Mucosa of gallbladder (tissue), 1 donor: ENCODE measurements around the gene NOS1. TPM values are rescaled to one million over a fixed set of nuclear protein-coding genes. Genes with fewer than 3 reads are reported as not detected.
"Not testable (repeated sequence)": the region's sequence is repeated elsewhere in the genome, so short reads cannot be mapped to it uniquely, and the experiment has no call there.

ENCODE experiments used
- DNase-seq: peaks from one replicate; pipeline ENCODE4 v3.0.0-alpha.2; 2020; ENCODE audit warnings: low spot score
- total RNA-seq: library from RNA; stranded (reverse); gene quantifications from one replicate; pipeline ENCODE4 v1.2.1, GENCODE V29; 2021
- donor health status: DM: no; HTN: no; CAD: no.

Gene NOS1
- total RNA-seq, 1 donor from 2014 or later: 0.40 TPM

DNA sequence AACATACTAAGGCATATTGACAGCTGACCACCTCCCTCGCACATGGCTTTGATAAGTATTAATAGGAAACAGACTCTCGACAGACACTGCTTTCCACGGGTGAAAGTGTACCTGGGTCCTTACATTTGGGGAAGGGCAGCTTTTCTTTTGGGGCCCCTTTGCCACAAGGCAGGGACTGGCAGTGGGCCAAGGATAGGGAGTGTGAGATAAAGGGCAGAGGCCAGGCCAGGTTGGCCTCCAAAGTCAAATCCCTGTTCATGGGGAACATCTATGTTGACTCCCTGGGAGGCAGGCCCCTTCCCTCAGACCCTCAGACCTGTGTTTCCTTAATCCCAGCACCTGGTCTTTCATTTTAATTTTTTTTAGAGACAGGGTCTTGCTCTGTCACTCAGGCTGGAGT, 151.8 kb downstream of the NOS1 start:
- no peak for DNase-seq

DNA sequence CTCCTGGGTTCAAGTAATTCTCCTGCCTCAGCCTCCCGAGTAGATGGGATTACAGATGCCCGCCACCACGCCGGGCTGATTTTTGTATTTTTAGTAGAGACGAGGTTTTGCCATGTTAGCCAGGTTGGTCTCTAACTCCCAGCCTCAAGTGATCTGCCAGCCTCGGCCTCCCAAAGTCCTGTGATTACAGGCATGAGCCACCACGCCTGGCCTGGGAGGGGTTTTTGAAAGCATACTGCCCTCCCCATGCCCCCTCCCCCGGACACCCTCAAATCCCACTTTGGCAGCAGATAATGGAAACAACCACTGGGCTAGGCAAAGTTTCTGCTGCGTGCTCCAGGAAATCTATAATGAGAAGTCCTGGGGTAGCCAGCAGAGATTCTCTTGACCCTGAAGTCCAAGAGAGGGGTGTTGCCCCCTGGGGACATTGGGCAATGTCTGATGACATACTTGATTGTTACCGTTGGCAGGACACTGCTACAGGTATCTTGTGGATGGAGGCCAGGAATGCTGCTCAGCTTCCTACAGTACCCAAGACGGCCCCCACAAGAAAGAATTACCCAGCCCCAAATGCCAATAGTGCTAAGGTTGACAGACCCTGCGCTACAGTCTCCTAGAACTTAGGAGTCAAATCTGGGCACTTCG, 152.5 kb downstream of the NOS1 start:
- no peak for DNase-seq

DNA sequence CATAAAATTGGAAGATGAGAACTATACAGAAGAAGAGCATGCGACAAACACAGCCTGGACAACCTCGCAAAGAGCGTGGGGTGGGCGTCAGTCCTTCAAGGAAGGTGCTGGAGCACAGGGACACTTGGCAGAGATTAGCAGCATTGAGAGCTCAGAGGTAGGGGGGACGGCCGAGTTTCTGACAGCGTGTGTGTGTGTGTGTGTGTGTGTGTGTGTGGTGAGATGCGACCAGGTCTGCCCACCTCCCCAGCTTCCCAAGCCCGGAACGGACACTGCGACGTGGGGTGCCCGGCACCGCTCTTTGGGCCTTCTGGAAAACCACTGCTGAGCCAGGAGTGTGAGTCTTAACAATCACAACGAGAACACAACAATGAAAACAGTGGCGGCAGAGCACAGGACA, 153.2 kb downstream of the NOS1 start:
- no peak for DNase-seq

DNA sequence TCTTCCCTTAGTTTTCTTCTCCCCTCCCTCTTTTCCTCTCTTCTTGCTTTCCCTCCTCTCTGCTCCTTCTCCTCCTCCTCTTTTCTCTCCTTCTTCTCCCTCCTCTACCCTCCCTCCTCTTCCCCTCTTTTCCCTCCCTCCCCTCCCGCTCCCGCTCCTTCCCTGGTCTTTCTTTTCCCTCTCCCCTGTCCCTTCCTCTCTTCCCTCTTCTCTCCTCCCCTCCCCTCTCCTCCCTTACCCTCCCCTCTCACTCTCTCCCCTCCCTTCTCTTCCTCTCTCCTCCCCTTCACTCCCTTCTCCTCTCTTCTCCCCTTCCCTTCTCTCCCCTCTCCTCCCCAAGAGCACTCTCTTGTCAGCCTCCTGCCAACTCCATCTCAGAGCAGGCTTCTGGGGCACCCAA, 153.8 kb downstream of the NOS1 start:
- no peak for DNase-seq

DNA sequence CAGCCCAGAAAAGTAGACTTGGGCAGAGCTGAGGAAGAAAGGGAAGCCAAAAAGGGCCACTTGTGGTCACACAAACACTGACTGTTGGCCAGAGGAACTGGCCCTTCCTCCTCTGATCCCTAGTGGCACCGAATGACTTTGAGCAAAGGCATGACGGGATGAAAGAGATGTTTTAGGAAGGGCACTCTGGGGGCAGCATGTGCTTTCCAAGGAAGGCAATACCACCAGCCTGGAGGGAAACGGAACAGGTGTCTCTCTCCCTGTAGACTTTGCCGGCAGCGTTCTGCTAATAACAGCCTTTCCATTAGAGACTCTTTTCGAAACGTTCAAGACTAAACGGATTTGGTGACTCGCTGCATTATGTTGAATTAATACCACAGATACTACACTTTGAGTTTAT, 158.9 kb downstream of the NOS1 start:
- no peak for DNase-seq

DNA sequence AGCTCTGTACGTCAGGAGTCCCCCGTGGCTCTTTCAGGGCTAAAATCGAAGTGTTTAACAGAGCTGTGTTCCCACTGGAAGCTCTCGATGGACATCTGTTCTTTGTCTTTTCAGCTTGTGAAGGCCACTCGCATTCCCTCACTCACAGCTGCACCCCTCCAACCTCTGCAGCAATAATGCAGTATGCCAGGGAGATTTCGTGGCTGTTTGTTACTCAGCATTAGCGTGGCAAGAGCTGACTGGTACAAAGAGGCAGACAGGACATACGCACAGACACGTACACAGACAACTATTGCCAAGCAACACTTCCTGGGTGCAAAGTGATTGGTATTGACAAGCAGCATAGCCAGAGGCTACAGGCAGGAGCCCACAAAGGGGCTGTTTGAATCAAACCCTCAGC, 159.4 kb downstream of the NOS1 start:
- DNase-seq: no peak

DNA sequence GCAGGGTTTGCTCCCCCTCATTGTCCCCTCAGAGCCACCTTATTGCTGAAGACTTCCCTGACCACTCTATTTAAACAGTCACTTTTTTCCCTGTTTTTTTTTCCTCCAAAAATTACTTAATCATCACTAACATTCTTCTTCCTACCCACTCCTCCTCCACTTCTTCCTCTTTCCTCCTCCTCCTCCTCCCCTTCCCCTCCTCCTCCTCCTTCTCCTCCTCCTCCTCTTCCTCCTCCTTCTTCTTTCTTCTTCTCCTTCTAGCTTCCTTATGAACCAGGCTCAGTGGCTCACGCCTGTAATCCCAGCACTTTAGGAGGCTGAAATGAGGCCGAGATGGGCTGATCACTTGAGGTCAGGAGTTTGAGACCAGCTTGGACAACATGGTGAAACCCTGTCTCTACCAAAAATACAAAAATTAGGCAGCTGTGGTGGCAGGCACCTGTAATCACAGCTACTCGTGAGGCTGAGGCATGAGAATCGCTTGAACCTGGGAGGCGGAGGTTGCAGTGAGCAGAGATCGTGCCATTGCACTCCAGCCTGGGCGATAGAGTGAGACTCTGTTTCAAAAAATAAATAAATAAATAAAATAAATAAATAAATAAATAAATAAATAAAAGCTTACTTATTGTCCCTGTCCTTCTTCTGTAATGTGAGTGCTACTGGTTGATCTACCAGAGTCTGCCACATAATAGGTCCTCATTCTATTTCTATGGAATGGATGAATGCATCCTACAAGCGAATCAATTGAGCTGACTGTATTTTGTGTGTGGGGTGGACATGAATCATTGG, 161.3 kb downstream of the NOS1 start:
- DNase-seq: not testable (repeated sequence)

DNA sequence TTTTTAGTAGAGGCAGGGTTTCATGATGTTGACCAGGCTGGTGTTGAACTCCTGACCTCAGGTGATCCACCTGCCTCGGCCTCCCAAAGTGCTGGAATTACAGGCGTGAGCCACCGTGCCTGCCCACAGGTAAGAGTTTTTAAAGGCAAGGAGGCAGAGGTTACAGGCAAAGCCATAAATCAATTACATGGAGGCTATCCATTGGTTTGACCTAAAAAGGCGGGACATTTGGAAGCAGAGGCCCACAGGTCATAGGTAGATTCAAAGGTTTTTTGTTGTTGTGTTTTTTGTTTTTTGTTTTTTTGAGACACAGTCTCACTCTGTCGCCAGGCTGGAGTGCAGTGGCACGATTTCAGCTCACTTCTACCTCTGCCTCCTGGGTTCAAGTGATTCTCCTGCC, 165.1 kb downstream of the NOS1 start:
- DNase-seq: not testable (repeated sequence)

DNA sequence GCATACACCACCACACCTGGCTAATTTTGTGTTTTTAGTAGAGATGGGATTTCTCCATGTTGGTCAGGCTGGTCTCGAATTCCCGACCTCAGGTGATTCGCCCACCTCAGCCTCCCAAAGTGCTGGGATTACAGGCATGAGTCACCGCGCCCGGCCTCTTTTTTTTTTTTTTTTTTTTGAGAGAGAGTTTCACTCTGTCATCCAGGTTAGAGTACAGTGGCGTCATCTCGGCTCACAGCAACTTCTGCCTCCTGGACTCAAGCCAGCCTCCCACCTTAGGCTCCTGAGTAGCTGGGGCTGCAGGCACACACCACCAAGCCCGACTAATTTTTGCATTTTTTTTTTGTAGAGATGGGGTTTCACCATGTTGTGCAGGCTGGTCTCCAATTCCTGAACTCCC, 166.4 kb downstream of the NOS1 start:
- not testable (repeated sequence) for DNase-seq

DNA sequence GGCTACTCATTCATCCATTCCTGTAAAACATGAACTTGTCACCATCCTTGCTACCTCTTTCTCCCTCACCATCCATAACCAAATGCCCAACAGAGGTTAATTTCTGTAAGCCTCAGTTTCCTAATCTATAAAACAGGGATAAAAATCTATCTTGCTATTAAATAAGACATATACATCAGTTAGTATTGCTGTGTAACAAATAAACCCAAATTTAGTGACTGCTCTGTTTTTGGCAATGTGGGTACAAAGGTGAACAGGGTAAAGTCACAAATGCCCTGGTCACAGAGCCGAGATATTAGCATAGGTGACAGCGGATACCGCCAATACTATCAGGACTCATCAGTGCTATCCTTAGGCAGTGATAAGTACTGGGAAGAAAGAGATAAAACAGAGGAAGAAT, 167.5 kb downstream of the NOS1 start:
- no peak for DNase-seq

DNA sequence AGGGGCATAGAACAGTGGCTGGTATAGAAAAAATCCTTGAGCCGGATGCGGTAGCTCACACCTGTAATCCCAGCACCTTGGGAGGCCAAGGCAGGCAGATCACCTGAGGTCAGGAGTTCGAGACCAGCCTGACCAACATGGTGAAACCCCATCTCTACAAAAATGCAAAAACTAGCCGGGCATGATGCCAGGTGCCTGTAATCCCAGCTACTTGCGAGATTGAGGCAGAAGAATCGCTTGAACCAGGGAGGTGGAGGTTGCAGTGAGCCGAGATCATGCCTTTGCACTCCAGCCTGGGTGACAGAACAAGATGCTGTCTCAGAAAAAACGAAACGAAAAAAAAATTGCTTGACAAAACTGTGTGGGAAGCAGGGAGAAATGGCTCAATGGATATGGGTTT, 168.8 kb downstream of the NOS1 start:
- not testable (repeated sequence) for DNase-seq

DNA sequence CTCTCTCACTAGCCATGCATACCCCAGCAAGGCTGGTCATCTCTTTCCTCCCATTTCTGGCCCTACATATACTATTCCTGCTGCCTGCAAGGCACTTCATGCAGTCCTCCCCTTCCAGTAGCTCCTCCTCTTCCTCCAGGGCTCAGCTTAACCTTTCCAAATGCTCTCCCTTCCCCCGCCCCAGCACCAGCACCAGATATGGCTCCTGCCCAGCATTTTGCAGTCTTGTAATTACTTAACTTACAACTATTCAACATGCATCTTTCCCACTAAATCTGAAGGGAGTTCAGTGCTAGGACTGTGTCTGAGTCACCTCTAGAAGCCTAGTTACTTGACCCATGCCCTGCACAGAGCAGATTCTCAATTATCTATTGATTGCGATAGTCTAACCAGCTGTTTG, 169.4 kb downstream of the NOS1 start:
- DNase-seq: no peak

DNA sequence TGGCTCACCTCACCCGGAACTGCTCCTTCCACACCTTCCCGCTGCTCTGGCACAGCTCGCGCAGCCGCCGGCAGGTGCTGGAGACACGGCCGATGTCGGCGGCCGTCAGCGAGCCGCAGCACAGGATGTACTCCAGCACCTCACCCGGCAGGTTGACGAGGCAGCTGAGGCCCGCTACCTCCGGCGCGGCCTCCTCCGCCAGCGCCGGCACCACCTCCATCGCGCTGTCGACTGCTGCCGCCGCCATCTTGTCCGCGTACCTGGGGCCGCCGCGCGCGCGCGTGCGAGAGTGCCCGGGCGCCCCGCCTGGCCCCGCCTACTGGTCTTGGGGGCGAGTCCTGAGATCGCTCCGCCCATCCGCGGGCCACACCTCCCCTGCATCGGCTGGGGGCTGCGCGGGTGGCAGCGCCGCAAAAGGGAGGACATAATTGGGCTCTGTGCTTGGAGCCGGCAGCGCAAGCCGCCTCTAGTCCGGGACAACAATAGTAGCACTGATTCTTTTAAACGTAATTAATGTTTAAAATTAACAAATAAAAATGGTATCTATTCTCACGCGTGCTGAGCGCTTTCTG, 171.1 kb downstream of the NOS1 start, which contains the start of gene FBXO21:
FBXO21 (minus strand) TSS at position 261 of the 572 bp plus-strand sequence; CDS start at position 247, 14 bp downstream.
- DNase-seq: peak; percentile 91

DNA sequence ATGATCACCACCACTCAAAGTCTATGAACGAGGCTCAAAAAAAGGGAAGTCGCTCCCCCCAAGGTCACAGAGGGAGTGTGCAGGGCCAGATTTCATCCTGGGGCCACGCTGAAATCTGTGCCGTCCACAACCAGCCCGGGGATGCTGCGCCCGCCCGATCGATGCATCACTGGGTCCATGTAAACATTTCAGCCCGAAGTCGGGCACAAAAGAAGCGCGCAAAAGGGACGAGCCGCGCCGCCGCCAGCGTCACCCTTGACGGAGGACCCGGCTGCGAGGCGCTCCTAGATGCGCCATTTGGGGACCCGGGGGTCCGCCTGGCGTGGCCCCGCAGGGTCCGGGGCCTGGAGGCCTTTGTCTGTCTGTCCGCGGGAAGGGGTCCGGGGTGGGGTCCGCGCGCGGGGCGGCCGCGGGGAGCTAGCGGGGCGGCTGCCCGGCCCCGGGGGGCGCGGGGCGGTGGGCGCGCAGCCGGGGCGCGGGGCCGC, 171.7 kb downstream of the NOS1 start:
- DNase-seq: peak; percentile 38

DNA sequence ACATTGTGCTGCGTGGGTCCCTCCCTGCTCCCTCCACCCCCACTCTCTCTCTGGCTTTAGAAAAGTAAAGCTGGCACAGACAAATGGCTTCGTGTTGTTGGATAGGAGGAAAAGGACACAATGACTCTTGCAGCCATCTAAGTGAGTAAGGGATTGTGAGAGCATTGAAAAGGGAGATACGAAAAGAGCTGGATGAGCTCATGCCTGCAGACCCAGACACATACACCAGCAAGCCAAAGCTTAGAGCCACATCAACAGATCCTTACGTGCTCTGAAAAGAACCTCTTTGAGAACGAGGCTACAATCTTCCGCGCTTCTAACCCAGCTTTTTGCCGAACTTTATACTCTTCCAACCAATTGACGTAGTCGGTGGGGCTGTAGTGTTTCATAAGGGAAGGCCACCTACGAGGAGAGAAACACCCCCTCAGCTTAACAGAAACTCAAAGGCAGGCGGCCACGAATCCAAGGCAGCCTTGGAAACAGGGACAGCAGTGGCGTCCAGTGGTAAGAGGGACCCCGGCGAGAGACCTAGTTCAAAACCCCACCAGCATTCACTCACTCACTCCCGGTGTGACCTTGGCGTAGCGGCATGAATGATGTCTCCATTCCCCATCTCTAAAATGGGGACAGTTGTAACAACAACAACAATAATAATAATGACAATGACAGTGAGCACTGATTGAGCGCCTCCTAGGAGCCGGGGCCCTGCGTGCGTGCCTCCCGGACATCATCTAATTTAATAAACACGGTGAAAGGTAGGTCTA, 172.3 kb downstream of the NOS1 start:
- DNase-seq: peak; percentile 13

DNA sequence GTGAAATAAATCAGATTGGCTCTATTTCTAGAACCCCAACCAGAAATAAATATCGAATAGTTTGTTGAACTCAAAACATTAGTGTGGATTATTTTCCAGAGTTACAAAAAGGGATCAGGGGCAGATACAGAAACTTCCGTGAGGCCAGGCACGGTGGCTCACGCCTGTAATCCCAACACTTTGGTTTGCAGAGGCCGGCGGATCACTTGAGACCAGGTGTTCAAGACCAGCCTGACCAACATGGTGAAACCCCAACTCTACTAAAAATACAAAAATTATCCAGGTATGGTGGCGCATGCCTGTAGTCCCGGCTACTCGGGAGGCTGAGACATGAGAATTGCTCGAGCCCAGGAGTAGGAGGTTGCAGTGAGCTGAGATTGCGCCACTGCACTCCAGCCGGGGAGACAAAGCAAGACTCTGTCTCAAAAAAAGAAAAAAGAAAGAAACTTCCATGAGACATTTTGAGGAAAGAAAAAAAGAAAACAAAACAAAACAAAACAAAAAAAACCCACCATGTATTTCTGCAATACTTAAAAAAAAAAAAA, 173.2 kb downstream of the NOS1 start:
- no peak for DNase-seq

DNA sequence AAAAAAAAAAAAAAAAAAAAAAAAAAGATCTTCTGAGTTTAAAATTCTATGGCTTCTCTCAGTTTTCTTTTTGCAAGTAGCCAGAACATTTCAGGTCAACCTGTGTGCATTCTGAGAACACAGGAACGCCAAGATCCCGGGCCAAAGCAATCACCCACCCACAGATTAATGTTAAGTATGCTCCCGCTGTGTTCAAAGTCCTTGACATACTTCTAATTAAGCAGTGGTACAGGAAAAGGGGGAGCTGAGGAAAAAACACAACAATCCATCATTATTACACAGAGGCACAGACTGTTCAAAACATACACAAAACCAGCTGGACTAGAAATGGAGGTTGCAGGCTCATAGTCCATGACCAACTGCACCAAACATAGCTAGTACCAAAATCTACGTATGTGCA, 174.0 kb downstream of the NOS1 start:
- no peak for DNase-seq

DNA sequence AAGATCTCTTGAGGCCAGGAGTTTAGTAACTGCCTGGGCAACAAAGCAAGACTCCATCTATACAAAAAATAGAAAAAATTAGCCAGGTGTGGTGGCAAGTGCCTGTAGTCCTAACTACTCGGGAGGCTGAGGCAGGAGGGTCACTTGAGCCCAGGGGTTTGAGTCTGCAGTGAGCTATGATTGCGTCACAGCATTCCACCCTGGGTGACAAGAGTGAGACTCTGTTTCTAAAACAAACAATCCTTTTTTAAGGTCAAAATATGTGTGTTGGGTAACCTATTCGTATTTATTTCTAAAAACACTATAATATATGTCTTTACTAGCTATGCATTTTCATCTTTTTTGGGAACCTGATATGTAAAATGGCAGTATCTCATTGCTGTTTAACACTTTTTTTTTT, 178.6 kb downstream of the NOS1 start:
- DNase-seq: no peak

DNA sequence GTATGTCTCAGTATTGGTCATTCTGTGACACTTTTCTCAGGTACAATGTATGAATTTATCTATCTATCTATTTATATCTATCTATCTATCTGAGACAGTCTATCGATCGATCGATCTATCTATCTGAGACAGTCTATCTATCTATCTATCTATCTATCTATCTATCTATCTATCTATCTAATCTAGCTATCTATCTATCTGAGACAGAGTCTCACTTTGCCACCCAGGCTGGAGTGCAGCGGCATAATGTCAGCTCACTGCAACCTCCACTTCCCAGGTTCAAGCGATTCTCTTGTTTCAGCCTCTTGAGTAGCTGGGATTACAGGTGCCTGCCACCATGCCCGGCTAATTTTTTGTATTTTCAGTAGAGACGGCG, 180.0 kb downstream of the NOS1 start:
- DNase-seq: not testable (repeated sequence)

DNA sequence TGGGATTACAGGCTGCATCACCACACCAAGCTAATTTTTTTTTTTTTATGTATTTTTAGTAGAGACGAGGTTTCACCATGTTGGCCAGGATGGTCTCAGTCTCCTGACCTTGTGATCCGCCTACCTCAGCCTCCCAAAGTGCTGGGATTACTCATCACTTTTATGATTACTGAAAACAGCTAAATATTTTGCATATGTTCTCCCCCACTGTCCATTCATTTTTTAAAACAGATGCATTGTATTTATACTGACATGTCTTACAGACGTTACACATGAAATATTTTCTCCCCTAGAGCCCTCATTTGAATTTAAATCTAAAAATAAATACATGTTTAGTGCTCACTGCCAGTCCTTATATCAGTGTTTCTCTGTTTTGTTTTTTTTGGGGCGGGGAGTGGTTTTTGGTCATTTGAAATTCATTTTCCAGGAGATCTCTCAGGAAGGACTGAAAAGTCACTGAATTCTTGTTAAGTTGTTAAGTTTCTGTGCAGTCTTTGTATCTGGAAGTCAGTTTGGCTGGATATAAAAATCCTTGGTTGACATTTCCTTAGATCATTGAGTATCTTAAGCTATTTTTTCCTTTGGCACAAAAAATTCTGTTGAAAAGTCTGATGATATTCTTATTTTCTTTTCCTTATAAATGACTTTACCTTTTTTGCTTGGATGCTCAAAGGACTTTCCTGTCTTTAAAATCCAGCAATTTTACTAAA, 180.5 kb downstream of the NOS1 start:
- no peak for DNase-seq

DNA sequence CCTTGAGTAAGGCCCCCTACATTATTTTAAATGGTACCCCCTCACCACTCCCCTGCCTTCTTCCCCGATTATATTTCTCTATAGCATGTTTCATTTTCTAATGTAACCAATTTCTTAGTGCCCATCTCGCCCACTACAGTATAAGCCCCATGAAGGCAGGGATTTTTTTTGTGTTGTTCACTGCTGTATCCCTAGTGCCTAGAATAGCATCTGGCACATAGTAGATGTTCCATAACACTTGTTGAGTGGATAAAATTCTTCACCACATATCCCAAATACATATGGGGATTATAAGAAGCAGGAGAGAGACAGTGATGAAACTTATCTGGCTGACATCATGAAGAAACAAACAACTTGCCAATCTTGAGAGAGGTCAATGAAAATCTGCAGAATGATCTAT, 182.7 kb downstream of the NOS1 start:
- DNase-seq: no peak
